GM19455 (cell line): ENCODE results near the gene MATN1.

Experiments
- ATAC-seq: cut with Tn5 transposase; IDR thresholded peaks from one replicate; pipeline ENCODE4 v1.9.1; 2021; ENCODE audit not compliant: unreplicated experiment

Gene MATN1

GRCh38 chr1:30665216-30666010, 58.0 kb downstream of the MATN1 start:
- ATAC-seq, result no peak

GRCh38 chr1:30664103-30664755, 59.2 kb downstream of the MATN1 start:
- no peak for ATAC-seq

- no peak for ATAC-seq
Observed at GRCh38 chr1:30663596-30664091, 59.7 kb downstream of the MATN1 start.

DNA sequence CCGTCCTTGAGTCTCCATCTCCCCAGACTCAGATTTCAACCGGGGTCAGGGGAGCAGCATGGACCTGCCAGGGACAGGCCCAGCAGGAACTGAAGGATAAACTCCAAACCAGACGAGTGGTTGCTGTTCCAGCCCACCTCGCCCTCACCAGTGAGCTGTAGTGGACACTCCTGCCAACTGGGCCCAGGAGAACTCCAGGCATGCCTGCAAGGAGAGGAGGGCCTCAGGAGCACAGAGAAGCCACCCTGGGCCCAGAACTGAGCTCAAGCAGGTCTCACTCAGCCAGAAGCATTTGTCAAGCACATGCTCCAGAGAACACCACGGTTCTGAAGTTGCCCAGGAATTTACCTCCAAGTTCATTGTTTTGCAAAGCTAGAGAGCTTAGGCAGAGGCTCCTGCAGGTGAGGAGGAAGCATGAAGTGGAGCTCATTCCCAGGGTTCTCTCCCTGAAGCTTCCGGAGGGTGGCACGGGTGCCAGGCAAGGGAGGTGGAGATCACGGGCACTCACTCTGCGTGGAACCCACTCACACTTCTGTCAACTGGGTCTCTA, 61.0 kb downstream of the MATN1 start:
- no peak for ATAC-seq

GRCh38 chr1:30661311-30661710, 62.1 kb downstream of the MATN1 start:
- no peak for ATAC-seq
